IMR-90 (cell line): ENCODE measurements around the gene KMT5C. TPM values are rescaled to one million over a fixed set of nuclear protein-coding genes. Genes with fewer than 3 reads are reported as not detected.

ENCODE experiments used
- ATAC-seq: fragments of 200-7000 bp; cut with Tn5 transposase; 2 replicates; pipeline ENCODE4 v1.9.1; 2020; ENCODE audit warnings: low read depth, mild to moderate bottlenecking, moderate library complexity
- BruUV-seq: library from RNA; stranded (reverse); fragments of 400-500 nt; replicated peaks from 2 replicates; lab custom pipeline; 2021; lab: Mats Ljungman, UMichigan
- CTCF ChIA-PET: fragments of 300-600 bp; formaldehyde crosslinking; extraction: SDS; loops from one replicate; lab custom pipeline; 2021; ENCODE audit warnings: antibody characterized with exemption; lab: Yijun Ruan, JAX
- POLR2A ChIA-PET: fragments of 300-600 bp; sonication (Branson Sonifier 250); formaldehyde crosslinking; loops from one replicate; lab custom pipeline; 2022; ENCODE audit warnings: antibody characterized with exemption; ENCODE audit not compliant: unreplicated experiment; lab: Charles Lee
- DNase-seq: peaks from one replicate; pipeline ENCODE4 v3.0.0; 2013
- H2AFZ ChIP-seq: replicated peaks from 2 replicates; pipeline ENCODE3; 2013; ENCODE audit warnings: low read length, mild to moderate bottlenecking; ENCODE audit not compliant: poor library complexity
- H2AK5ac ChIP-seq: 2 replicates; pipeline ENCODE4 v1.6.1; 2013; ENCODE audit warnings: low read depth, low read length, inconsistent platforms
- H2AK9ac ChIP-seq: replicated peaks from 2 replicates; pipeline ENCODE3; 2013; ENCODE audit warnings: mild to moderate bottlenecking, low read depth, low read length, moderate library complexity; ENCODE audit not compliant: poor library complexity
- H2BK120ac ChIP-seq: 2 replicates; pipeline ENCODE4 v1.6.1; 2013; ENCODE audit warnings: low read depth, low read length, inconsistent platforms
- H2BK15ac ChIP-seq: 3 replicates; pipeline ENCODE4 v1.6.1; 2013; ENCODE audit warnings: low read depth, low read length, inconsistent platforms
- H2BK20ac ChIP-seq: 2 replicates; pipeline ENCODE4 v1.6.1; 2013; ENCODE audit warnings: low read depth, mild to moderate bottlenecking, inconsistent platforms, low read length, moderate library complexity
- H2BK5ac ChIP-seq: 2 replicates; pipeline ENCODE4 v1.6.1; 2013; ENCODE audit warnings: mild to moderate bottlenecking, low read depth, low read length, inconsistent platforms; ENCODE audit not compliant: poor library complexity, severe bottlenecking
- H3K14ac ChIP-seq: replicated peaks from 2 replicates; pipeline ENCODE4 v1.6.1; 2013; ENCODE audit warnings: low read depth, low read length, inconsistent platforms
- H3K18ac ChIP-seq: 2 replicates; pipeline ENCODE4 v1.6.1; 2013; ENCODE audit warnings: low read depth, low read length, control low read depth
- H3K23ac ChIP-seq: 2 replicates; pipeline ENCODE4 v1.6.1; 2013; ENCODE audit warnings: low read depth, low read length, inconsistent platforms
- H3K27ac ChIP-seq: 2 replicates; pipeline ENCODE4 v1.5.1; 2013; ENCODE audit warnings: mild to moderate bottlenecking, control low read depth, low read length; ENCODE audit not compliant: insufficient read depth
- H3K27me3 ChIP-seq: 2 replicates; pipeline ENCODE4 v1.6.1; 2013; ENCODE audit warnings: low read length; ENCODE audit not compliant: control insufficient read depth, insufficient read depth
- H3K36me3 ChIP-seq: 2 replicates; pipeline ENCODE4 v1.6.1; 2013; ENCODE audit warnings: low read length, mixed read lengths; ENCODE audit not compliant: control insufficient read depth, insufficient read depth
- H3K4ac ChIP-seq: 2 replicates; pipeline ENCODE4 v1.6.1; 2013; ENCODE audit warnings: low read depth, low read length, inconsistent platforms
- H3K4me1 ChIP-seq: 2 replicates; pipeline ENCODE4 v1.6.1; 2013; ENCODE audit warnings: low read length, mixed read lengths; ENCODE audit not compliant: control insufficient read depth, insufficient read depth
- H3K4me2 ChIP-seq: 2 replicates; pipeline ENCODE4 v1.6.1; 2013; ENCODE audit warnings: low read depth, mild to moderate bottlenecking, control low read depth, low read length, moderate library complexity
- H3K4me3 ChIP-seq: 2 replicates; pipeline ENCODE4 v1.5.1; 2013; ENCODE audit warnings: low read depth, mild to moderate bottlenecking, control low read depth, low read length, moderate library complexity; ENCODE audit not compliant: insufficient read depth
- H3K56ac ChIP-seq: 2 replicates; pipeline ENCODE4 v1.6.1; 2013; ENCODE audit warnings: low read length, inconsistent platforms; ENCODE audit not compliant: insufficient read depth; ENCODE audit errors: extremely low read depth
- H3K79me1 ChIP-seq, 2 experiments: 2 replicates each; pipeline ENCODE4 v1.6.1; 2013; ENCODE audit warnings: low read length in 2 of 2, inconsistent platforms in 1 of 2, low read depth in 1 of 2
- H3K9ac ChIP-seq: 2 replicates; pipeline ENCODE4 v1.6.1; 2013; ENCODE audit warnings: low read depth, low read length, control low read depth
- H3K9me1 ChIP-seq: 2 replicates; pipeline ENCODE4 v1.6.1; 2013; ENCODE audit warnings: low read length, inconsistent platforms; ENCODE audit not compliant: insufficient read depth
- H3K9me3 ChIP-seq: 2 replicates; pipeline ENCODE4 v1.6.1; 2013; ENCODE audit warnings: low read length; ENCODE audit not compliant: control insufficient read depth, insufficient read depth
- H4K20me1 ChIP-seq: 2 replicates; pipeline ENCODE4 v1.6.1; 2013; ENCODE audit warnings: low read length, inconsistent platforms; ENCODE audit not compliant: insufficient read depth
- H4K5ac ChIP-seq: 2 replicates; pipeline ENCODE4 v1.6.1; 2013; ENCODE audit warnings: mild to moderate bottlenecking, low read depth, low read length, control low read depth
- H4K8ac ChIP-seq, 2 experiments: 2 replicates each; pipeline ENCODE4 v1.6.1; 2013; ENCODE audit warnings: low read depth in 2 of 2, low read length in 2 of 2, control low read depth in 1 of 2, inconsistent platforms in 1 of 2
- H4K91ac ChIP-seq: 2 replicates; pipeline ENCODE4 v1.6.1; 2013; ENCODE audit warnings: low read depth, low read length, inconsistent platforms; ENCODE audit not compliant: insufficient read depth
- CEBPB ChIP-seq: IDR thresholded peaks from 2 replicates; pipeline ENCODE4 v1.6.1; 2012; ENCODE audit warnings: low read depth, low read length, improper control_type of control experiment
- POLR2A ChIP-seq: IDR thresholded peaks from 2 replicates; pipeline ENCODE4 v1.6.1; 2012; ENCODE audit warnings: mild to moderate bottlenecking, low read depth, low read length
- WGBS, 2 experiments: methylation state at CpG; one replicate each; pipeline versions ENCODE4 v1.1.5 to v1.1.7; 2013; ENCODE audit warnings: missing lambda C conversion rate in 2 of 2; ENCODE audit not compliant: insufficient read length in 1 of 2; ENCODE audit errors: extremely low coverage in 2 of 2; 5-methylcytosine and 5-hydroxymethylcytosine counted together
- dilution Hi-C: fragments of 300-500 bp; cut with HindIII; formaldehyde crosslinking; loops from one replicate; pipeline ENCODE4 v1.14.3; 2018; ENCODE audit warnings: low sequenced_read_pairs; ENCODE audit not compliant: unreplicated experiment
- in situ Hi-C: fragments of 300-500 bp; cut with MboI; formaldehyde crosslinking; loops from 3 replicates; pipeline ENCODE4 v1.14.3; 2019; ENCODE audit warnings: low sequenced_read_pairs, inconsistent platforms, mixed read lengths
- intact Hi-C: fragments of 100-400 bp; cut with micrococcal nuclease; formaldehyde crosslinking; loops from 2 replicates; pipeline ENCODE4 v1.10.0; 2022
- polyA plus RNA-seq, 3 experiments: library from polyadenylated mRNA; depleted of rRNA; stranded (reverse); fragments of >200 nt; gene quantifications; 2 replicates each; pipeline ENCODE4 v1.2.3, GENCODE V29; 2012; ENCODE audit warnings: low replicate concordance in 1 of 3
- total RNA-seq: library from RNA; depleted of rRNA; stranded (reverse); fragments of >200 nt; gene quantifications from 2 replicates; pipeline ENCODE4 v1.2.3, GENCODE V29; 2012

KMT5C gene
- total and polyA plus RNA-seq, 2 of the 4 experiments (the other 2 are of a cell fraction) = 1.8 to 5.9 TPM

DNA sequence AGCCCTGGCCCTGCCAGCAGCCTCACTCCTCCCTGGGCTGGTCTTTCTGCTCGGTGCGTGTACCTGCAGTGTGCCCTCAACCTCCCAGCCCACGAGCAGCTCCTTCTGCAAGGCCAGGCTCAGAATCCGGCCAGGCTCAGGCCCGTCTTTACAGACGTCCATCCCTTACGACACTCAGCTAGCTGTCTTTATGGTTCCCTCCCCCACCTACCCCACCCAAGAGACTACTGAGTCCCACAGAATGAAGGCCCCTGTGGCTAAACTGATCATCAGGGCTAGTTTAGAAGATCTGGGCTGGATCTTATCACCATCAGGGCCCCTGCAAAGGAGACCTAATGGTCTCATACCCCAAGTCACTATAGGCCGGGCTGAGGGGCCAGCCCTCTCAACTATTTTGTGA is 25.3 kb upstream of the KMT5C start:
- CTCF ChIA-PET = interaction anchor here (2.2 kb wide), 1 partner anchor 13 kb away, joined by 6 read pairs; no protein-coding TSS in a partner anchor
- BruUV-seq = no TSS peak

More for the DNA sequence above, 25.3 kb upstream of the KMT5C start:
- Histone ChIP-seq H3K14ac (no peak overlapping the region), H3K27ac (no peak overlapping the region), H3K9me1 (no peaks in the 10 kb centered on the region), H2BK120ac (no peak overlapping the region), H2BK5ac (no peak overlapping the region), H3K4me1 (no peaks in the 10 kb centered on the region; the same call in 1 of the 2 replicates), H3K23ac (no peak overlapping the region), H3K9ac (no peak overlapping the region), H4K20me1 (no peaks in the 10 kb centered on the region), H4K91ac (no peak overlapping the region), H2AK5ac (no peak overlapping the region), H2AFZ (no peak overlapping the region), H2BK20ac (no peak overlapping the region), H3K9me3 (peaks cover 1% of the 10 kb centered on the region; the same call in 1 of the 2 replicates), H3K36me3 (peaks cover 6% of the 10 kb centered on the region), H4K8ac (no peak overlapping the region), H3K4ac (no peak overlapping the region), H3K56ac (no peak overlapping the region), H3K79me1 (no peaks in the 10 kb centered on the region), H2AK9ac (no peak overlapping the region), H3K18ac (no peak overlapping the region), H2BK15ac (no peak overlapping the region), H3K27me3 (no peaks in the 10 kb centered on the region), H4K5ac (no peak overlapping the region), H3K4me3 (no peak overlapping the region), H3K4me2 (no peak overlapping the region)
- in situ Hi-C loops (no loop called here), intact Hi-C loops (no loop called here), dilution Hi-C loops (no loop called here)
- DNase-seq = no peak
- POLR2A ChIA-PET = no interaction called here
- 78% methylated on average over 6 of the region's 8 CpGs; no CpG with 5 or more reads in 1 of the 2 experiments for WGBS, 2 experiments
- TF ChIP-seq POLR2A = no peak
- no peak for TF ChIP-seq CEBPB
- no peak for ATAC-seq
